Measurements from ENCODE around the gene BCAP31. TPM values are rescaled to one million over a fixed set of nuclear protein-coding genes. Genes with fewer than 3 reads are reported as not detected.

BCAP31 gene
- total RNA-seq, 1 donor from 2014 or later: 118 TPM

- TF ChIP-seq, protein P1, sequence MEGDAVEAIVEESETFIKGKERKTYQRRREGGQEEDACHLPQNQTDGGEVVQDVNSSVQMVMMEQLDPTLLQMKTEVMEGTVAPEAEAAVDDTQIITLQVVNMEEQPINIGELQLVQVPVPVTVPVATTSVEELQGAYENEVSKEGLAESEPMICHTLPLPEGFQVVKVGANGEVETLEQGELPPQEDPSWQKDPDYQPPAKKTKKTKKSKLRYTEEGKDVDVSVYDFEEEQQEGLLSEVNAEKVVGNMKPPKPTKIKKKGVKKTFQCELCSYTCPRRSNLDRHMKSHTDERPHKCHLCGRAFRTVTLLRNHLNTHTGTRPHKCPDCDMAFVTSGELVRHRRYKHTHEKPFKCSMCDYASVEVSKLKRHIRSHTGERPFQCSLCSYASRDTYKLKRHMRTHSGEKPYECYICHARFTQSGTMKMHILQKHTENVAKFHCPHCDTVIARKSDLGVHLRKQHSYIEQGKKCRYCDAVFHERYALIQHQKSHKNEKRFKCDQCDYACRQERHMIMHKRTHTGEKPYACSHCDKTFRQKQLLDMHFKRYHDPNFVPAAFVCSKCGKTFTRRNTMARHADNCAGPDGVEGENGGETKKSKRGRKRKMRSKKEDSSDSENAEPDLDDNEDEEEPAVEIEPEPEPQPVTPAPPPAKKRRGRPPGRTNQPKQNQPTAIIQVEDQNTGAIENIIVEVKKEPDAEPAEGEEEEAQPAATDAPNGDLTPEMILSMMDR (IDR thresholded peaks at IDR 0.05; ENCODE audit: unreplicated experiment): no peak
- H3K4me3 Mint-ChIP-seq: no peak overlapping the region
- no peak overlapping the region for H3K27ac Mint-ChIP-seq
- no peak for DNase-seq (ENCODE audit: low spot score in 2 of 2, unreplicated experiment in 2 of 2)
- H3K4me1 Mint-ChIP-seq: peaks cover 3% of the 10 kb centered on the region
- peaks cover 2% of the 10 kb centered on the region for H3K36me3 Mint-ChIP-seq
- peaks cover 13% of the 10 kb centered on the region for H3K9me3 Mint-ChIP-seq
- no peaks in the 10 kb centered on the region for H3K27me3 Mint-ChIP-seq (ENCODE audit: low read depth)
Observed at GRCh38 chrX:153681175-153681574, 43.0 kb downstream of the BCAP31 start.

DNA sequence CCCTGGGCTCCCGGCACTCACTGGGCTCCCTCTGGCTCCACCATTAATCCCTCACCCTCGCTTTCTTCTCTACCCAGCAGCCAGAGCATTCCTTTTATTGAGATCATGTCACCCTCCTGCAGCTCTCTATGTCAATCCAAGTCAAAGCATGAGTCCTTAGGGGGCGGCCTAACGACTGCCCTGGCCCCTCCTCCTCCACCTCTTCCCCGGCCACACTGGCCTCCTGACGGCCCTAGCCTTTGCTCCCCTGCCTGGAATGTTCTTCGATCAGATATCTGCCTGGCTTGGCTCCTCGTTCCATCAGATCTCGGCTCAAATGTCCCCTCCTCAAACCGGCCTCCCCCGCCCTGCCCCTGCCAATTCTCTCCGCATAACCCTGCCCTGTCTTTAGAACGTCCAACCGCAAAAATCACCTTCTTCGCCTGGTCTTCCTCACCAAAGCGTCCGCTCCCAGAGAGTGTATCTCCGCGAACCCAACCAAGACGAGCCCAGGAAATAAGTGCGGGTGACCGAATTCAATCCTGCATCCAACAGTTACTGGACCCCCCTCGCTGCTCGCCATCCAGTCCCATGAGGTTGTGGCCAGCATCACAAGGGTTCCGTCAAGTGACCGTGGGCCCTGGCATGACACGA lies 49.9 kb downstream of the BCAP31 start:
- peaks cover 2% of the 10 kb centered on the region for H3K36me3 Mint-ChIP-seq
- TF ChIP-seq, protein P1 (IDR thresholded peaks at IDR 0.05; ENCODE audit: unreplicated experiment): no peak
- H3K4me3 Mint-ChIP-seq: peak overlapping the region; percentile 39
- H3K27me3 Mint-ChIP-seq (ENCODE audit: low read depth): peaks cover 26% of the 10 kb centered on the region
- peaks cover 9% of the 10 kb centered on the region for H3K4me1 Mint-ChIP-seq
- H3K9me3 Mint-ChIP-seq: peaks cover 3% of the 10 kb centered on the region
- peak in 1 of 2 experiments; percentile 25 for DNase-seq (ENCODE audit: low spot score in 2 of 2, unreplicated experiment in 2 of 2)
- no peak overlapping the region for H3K27ac Mint-ChIP-seq

DNA sequence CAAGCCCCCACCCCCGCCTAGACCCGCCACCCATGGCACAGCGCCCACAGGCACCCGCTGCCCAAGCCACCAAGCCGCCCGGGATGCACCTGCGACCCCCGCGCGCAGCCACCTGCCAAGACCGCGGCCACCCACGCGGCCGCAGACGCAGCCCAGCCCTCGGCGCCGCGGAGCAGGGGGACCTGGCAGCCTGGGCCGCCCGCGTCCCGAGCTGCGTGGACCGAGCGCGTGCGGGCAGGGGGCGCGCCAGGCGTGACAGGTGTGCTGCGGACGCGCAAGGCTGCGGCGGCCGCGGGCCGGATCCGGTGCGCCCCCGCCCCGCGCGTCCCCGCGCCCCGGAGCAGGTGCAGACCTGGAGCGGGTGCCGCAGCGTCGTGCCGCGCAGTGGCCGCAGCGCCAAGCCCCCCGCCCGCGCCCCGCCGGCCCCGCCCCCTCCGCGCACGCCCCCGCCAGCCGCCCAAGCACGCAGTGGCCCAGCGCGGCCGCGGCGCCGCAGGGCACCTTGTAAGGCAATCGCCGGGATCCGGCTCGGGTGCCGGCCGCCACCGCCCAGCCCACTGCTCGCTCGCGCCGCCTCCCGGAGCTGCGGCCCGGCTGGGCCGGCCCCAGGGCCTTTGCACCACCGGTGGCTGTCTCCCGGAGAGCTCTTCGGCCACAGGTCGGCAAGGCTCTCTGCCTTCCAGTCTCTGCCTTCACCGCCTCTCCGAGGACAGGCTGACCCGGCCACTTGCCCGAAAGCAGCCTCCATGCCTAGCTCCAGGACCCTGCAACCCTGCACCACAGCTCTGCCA lies 50.6 kb downstream of the BCAP31 start, which contains the start of gene PNCK:
Gene PNCK, minus strand, starts transcription at position 386 of the 791 bp plus-strand sequence. CDS start 737 bp downstream, outside the sequence.
- peak within 1 kb of the TSS; percentile 55 for H3K4me3 Mint-ChIP-seq

GRCh38 chrX:153672531-153673427 lies 51.4 kb downstream of the BCAP31 start:
- peak; percentile 19 to 39 for DNase-seq (ENCODE audit: low spot score in 2 of 2, unreplicated experiment in 2 of 2)
- TF ChIP-seq, protein P1 (IDR thresholded peaks at IDR 0.05; ENCODE audit: unreplicated experiment): no peak
- H3K4me3 Mint-ChIP-seq: peak overlapping the region; percentile 55
- H3K4me1 Mint-ChIP-seq: peaks cover 9% of the 10 kb centered on the region
- peaks cover 29% of the 10 kb centered on the region for H3K27me3 Mint-ChIP-seq (ENCODE audit: low read depth)
- peaks cover 3% of the 10 kb centered on the region for H3K9me3 Mint-ChIP-seq
- no peak overlapping the region for H3K27ac Mint-ChIP-seq
- H3K36me3 Mint-ChIP-seq: peaks cover 2% of the 10 kb centered on the region

More for the DNA sequence above, 50.6 kb downstream of the BCAP31 start, which contains the start of gene PNCK:
- Mint-ChIP-seq H3K9me3 (peaks cover 3% of the 10 kb centered on the region), H3K27me3 (ENCODE audit: low read depth) (peaks cover 26% of the 10 kb centered on the region), H3K27ac (no peak within 1 kb of the TSS), H3K36me3 (peaks cover 2% of the 10 kb centered on the region), H3K4me1 (peaks cover 9% of the 10 kb centered on the region)
- DNase-seq (ENCODE audit: low spot score in 2 of 2, unreplicated experiment in 2 of 2): peak; percentile 20 to 37
- TF ChIP-seq, protein P1 (IDR thresholded peaks at IDR 0.05; ENCODE audit: unreplicated experiment): no peak
